Cardiac fibroblast (primary cell): ENCODE results near the gene USP50.
A peak's percentile ranks its signal among the peaks of the same experiment; 100 is the strongest.
"Not testable (repeated sequence)": the region's sequence is repeated elsewhere in the genome, so short reads cannot be mapped to it uniquely, and the experiment has no call there.

ENCODE experiments used
- DNase-seq, 2 donors: peaks; one replicate each; pipeline versions ENCODE4 v3.0.0 to v3.0.0-alpha.2; 2010; ENCODE audit warnings: low read depth in 2 of 2
- H3K4me3 ChIP-seq, 2 donors: replicated peaks in 1 of 2; 1 replicate in 1 of 2; 2 replicates in 1 of 2; pipeline ENCODE4 v1.5.1; 2011; ENCODE audit warnings: low read depth in 2 of 2, low read length in 2 of 2, mild to moderate bottlenecking in 2 of 2, moderate library complexity in 1 of 2
- TF ChIP-seq, protein P1 (sequence below): IDR thresholded peaks from one replicate; pipeline ENCODE4 v1.5.1; 2011; ENCODE audit warnings: low read depth, mild to moderate bottlenecking, low read length, inconsistent platforms

The USP50 gene

DNA sequence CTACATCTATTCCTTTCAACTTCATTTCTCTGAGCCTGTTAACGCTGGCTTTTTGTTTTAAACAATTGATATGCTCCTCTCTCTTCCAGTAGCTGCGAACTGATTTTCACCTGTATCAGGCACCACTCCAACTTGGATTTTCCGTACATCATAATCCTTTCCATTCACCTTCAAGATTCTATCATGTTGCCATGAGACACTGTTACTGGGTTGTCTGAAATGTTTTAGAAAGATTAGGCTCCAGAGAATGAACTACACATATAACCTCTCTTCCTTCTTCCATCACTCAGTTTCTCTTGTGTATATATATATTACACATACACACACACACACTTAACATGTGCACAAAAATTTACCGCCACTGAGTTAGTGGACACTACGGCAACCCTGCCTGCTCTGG lies at the start of gene USP50:
USP50 (minus strand) TSS at position 101 of the 400 bp plus-strand sequence. CDS start 141 bp downstream, outside the sequence.
- no peak for DNase-seq
- TF ChIP-seq, protein P1, sequence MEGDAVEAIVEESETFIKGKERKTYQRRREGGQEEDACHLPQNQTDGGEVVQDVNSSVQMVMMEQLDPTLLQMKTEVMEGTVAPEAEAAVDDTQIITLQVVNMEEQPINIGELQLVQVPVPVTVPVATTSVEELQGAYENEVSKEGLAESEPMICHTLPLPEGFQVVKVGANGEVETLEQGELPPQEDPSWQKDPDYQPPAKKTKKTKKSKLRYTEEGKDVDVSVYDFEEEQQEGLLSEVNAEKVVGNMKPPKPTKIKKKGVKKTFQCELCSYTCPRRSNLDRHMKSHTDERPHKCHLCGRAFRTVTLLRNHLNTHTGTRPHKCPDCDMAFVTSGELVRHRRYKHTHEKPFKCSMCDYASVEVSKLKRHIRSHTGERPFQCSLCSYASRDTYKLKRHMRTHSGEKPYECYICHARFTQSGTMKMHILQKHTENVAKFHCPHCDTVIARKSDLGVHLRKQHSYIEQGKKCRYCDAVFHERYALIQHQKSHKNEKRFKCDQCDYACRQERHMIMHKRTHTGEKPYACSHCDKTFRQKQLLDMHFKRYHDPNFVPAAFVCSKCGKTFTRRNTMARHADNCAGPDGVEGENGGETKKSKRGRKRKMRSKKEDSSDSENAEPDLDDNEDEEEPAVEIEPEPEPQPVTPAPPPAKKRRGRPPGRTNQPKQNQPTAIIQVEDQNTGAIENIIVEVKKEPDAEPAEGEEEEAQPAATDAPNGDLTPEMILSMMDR, result no peak
- no peak within 1 kb of the TSS for H3K4me3 ChIP-seq

GRCh38 chr15:50594311-50594710 lies 47.8 kb upstream of the USP50 start:
- TF ChIP-seq, protein P1, result no peak
- DNase-seq, result no peak
- no peak overlapping the region for H3K4me3 ChIP-seq

DNA sequence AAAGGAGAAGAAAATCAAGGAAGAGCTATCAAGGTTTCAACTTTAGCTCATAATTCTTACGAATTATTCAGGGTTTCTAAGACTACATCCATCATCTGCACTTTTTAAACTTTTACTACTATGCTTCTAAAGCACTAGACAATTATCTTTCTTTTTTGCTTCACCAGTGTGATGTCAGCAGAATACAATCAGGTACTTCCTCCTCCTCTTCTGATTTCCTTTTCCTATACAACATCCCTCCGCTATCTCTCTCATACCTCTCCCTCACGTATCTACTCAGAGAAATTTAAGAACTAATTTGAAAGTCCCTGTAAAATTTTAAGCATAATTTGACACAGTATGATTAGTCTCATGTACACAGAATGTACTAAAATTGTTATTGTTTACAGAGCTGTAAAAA lies 47.3 kb upstream of the USP50 start:
- H3K4me3 ChIP-seq, result no peak overlapping the region
- TF ChIP-seq, protein P1, result no peak
- DNase-seq, result no peak

- DNase-seq, result no peak
- no peak overlapping the region for H3K4me3 ChIP-seq
- TF ChIP-seq, protein P1, result no peak
These were observed 43.8 kb upstream of the USP50 start for GRCh38 chr15:50590288-50590687.

DNA sequence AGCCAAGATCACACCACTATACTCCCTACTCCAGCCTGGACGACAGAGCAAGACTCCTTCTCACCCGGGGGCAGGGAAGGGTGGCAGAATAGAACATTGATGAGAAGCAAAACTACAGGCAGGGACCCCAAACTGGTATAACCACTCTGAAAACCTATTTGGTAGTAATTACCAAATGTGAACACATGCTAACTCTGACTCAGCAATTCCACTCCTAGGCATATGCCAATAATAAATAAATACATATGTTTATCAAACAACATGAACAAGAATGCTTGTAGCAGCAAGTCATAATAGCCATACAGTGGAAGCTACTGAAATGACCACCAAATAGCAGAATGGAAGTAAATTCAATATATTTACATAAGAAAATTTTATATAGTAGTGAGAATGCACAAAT lies 31.0 kb upstream of the USP50 start:
- no peak for DNase-seq
- TF ChIP-seq, protein P1, result no peak

DNA sequence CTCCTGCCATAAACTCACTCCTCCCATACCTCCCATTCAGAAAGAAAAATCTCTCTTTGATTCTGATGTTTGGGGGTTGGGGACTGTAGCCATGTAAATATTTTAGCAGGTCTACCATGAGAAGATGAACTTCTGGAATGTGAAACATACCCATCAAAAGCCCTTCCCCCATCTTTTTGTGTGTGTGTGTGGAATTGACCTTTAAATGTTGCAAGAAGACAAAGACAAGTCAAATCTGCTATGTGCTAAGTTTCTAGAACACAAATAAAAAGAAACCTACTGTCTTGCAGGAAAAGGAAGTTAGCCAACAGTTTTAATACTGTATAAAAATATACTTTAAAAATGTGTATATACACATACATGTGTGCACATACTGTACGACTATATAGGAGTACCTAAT lies 29.7 kb upstream of the USP50 start:
- TF ChIP-seq, protein P1, result no peak
- H3K4me3 ChIP-seq, result no peak overlapping the region
- peak in 1 of 2 donors; percentile 8 for DNase-seq

More for the DNA sequence above, 31.0 kb upstream of the USP50 start:
- no peak overlapping the region for H3K4me3 ChIP-seq

GRCh38 chr15:50573842-50574241 lies 27.4 kb upstream of the USP50 start:
- DNase-seq, H3K4me3 ChIP-seq: not testable (repeated sequence)
